Measurements from ENCODE around the gene RBM4B.

RBM4B gene

GRCh38 chr11:66707486-66707885 is 29.8 kb upstream of the RBM4B start:
- in situ Hi-C loops (cut with MboI; ENCODE audit: low sequenced_read_pairs) = no loop called here

- in situ Hi-C loops (cut with MboI; ENCODE audit: low sequenced_read_pairs) = no loop called here
Measured at GRCh38 chr11:66706989-66707388, 29.3 kb upstream of the RBM4B start.

- in situ Hi-C loops (cut with MboI; ENCODE audit: low sequenced_read_pairs) = no loop called here
Measured at GRCh38 chr11:66705587-66706335, 28.1 kb upstream of the RBM4B start.

- in situ Hi-C loops (cut with MboI; ENCODE audit: low sequenced_read_pairs) = no loop called here
Measured at GRCh38 chr11:66704659-66705360, 27.1 kb upstream of the RBM4B start.

- in situ Hi-C loops (cut with MboI; ENCODE audit: low sequenced_read_pairs) = no loop called here
Measured at GRCh38 chr11:66701432-66702240, 23.9 kb upstream of the RBM4B start.

GRCh38 chr11:66700742-66701141 is 23.1 kb upstream of the RBM4B start:
- in situ Hi-C loops (cut with MboI; ENCODE audit: low sequenced_read_pairs) = no loop called here

GRCh38 chr11:66700337-66700736 is 22.6 kb upstream of the RBM4B start:
- in situ Hi-C loops (cut with MboI; ENCODE audit: low sequenced_read_pairs) = no loop called here

- in situ Hi-C loops (cut with MboI; ENCODE audit: low sequenced_read_pairs) = no loop called here
Measured at GRCh38 chr11:66698491-66698890, 20.8 kb upstream of the RBM4B start.

GRCh38 chr11:66697988-66698387 is 20.3 kb upstream of the RBM4B start:
- in situ Hi-C loops (cut with MboI; ENCODE audit: low sequenced_read_pairs) = no loop called here

- in situ Hi-C loops (cut with MboI; ENCODE audit: low sequenced_read_pairs) = no loop called here
Measured at GRCh38 chr11:66696146-66696545, 18.5 kb upstream of the RBM4B start.

GRCh38 chr11:66694732-66695207 is 17.1 kb upstream of the RBM4B start:
- in situ Hi-C loops (cut with MboI; ENCODE audit: low sequenced_read_pairs) = no loop called here

- in situ Hi-C loops (cut with MboI; ENCODE audit: low sequenced_read_pairs) = no loop called here
Measured at GRCh38 chr11:66694056-66694410, 16.3 kb upstream of the RBM4B start.

- in situ Hi-C loops (cut with MboI; ENCODE audit: low sequenced_read_pairs) = no loop called here
Measured at GRCh38 chr11:66693356-66694055, 15.8 kb upstream of the RBM4B start.

GRCh38 chr11:66692871-66693331 is 15.2 kb upstream of the RBM4B start:
- in situ Hi-C loops (cut with MboI; ENCODE audit: low sequenced_read_pairs) = no loop called here

- in situ Hi-C loops (cut with MboI; ENCODE audit: low sequenced_read_pairs) = no loop called here
Measured at GRCh38 chr11:66692446-66692845, 14.8 kb upstream of the RBM4B start.

- in situ Hi-C loops (cut with MboI; ENCODE audit: low sequenced_read_pairs) = no loop called here
Measured at GRCh38 chr11:66691311-66691980, 13.8 kb upstream of the RBM4B start.

- in situ Hi-C loops (cut with MboI; ENCODE audit: low sequenced_read_pairs) = no loop called here
Measured at GRCh38 chr11:66689661-66690590, 12.2 kb upstream of the RBM4B start.

- in situ Hi-C loops (cut with MboI; ENCODE audit: low sequenced_read_pairs) = no loop called here
Measured at GRCh38 chr11:66688561-66689534, 11.2 kb upstream of the RBM4B start.
